Adrenal gland (tissue), 12 donors: ENCODE data around the gene GUK1. TPM values are rescaled to one million over a fixed set of nuclear protein-coding genes. Genes with fewer than 3 reads are reported as not detected.
"Not testable (repeated sequence)": the region's sequence is repeated elsewhere in the genome, so short reads cannot be mapped to it uniquely, and the experiment has no call there.

ENCODE experiments used
- DNase-seq, 7 donors: peaks; one replicate each; pipeline ENCODE4 v3.0.0-alpha.2; 2019 to 2020
- H3K27ac ChIP-seq, 5 donors: fragments of 200-600 bp; sonication (generic) in 4 of 5; 1 replicate in 3 of 5; 2 replicates in 2 of 5; pipeline versions ENCODE4 v1.5.1 to v1.8.0; 2016 to 2020; ENCODE audit warnings: mild to moderate bottlenecking in 1 of 5
- H3K27me3 ChIP-seq: fragments of 200-600 bp; 2 replicates; pipeline ENCODE4 v1.8.0; 2021
- H3K36me3 ChIP-seq, 2 donors: fragments of 200-600 bp; replicated peaks in 1 of 2; 1 replicate in 1 of 2; 2 replicates in 1 of 2; pipeline versions ENCODE4 v1.5.1 to v1.8.0; 2018 to 2022
- H3K4me1 ChIP-seq, 2 donors: fragments of 200-600 bp; replicated peaks in 1 of 2; 1 replicate in 1 of 2; 2 replicates in 1 of 2; pipeline versions ENCODE4 v1.5.1 to v1.8.0; 2018 to 2021
- H3K4me3 ChIP-seq, 4 donors: fragments of 200-600 bp; sonication (generic) in 3 of 4; one replicate each; pipeline ENCODE4 v1.5.1; 2016 to 2018
- H3K9me3 ChIP-seq, 3 donors: fragments of 200-600 bp; sonication (generic) in 1 of 3; replicated peaks in 1 of 3; 1 replicate in 2 of 3; 2 replicates in 1 of 3; pipeline versions ENCODE4 v1.5.1 to v1.8.0; 2016 to 2021
- CTCF ChIP-seq, 6 experiments: fragments of 450-650 bp in 4 of 6; fragments of 200-600 bp in 2 of 6; sonication (generic) in 1 of 6; IDR thresholded peaks; 1 replicate in 5 of 6; 2 replicates in 1 of 6; pipeline versions ENCODE4 v1.5.1 to v1.8.0; 2016 to 2021; ENCODE audit warnings: antibody characterized with exemption in 6 of 6, mild to moderate bottlenecking in 2 of 6, moderate library complexity in 1 of 6
- POLR2A ChIP-seq, 2 donors: fragments of 450-650 bp; IDR thresholded peaks; one replicate each; pipeline ENCODE4 v1.6.1; 2017; ENCODE audit warnings: antibody characterized with exemption in 2 of 2, mild to moderate bottlenecking in 2 of 2, moderate library complexity in 1 of 2
- WGBS, 4 donors: extraction: QIAGEN DNeasy Blood & Tissue Kit in 2 of 4; methylation state at CpG; one replicate each; pipeline versions ENCODE4 v1.1.5 to v1.1.7; 2013 to 2017; 5-methylcytosine and 5-hydroxymethylcytosine counted together
- intact Hi-C, 2 donors: fragments of 100-400 bp; cut with DNase I; formaldehyde crosslinking; loops; one replicate each; pipeline versions ENCODE4 v1.14.1 to v1.15.0; 2022 to 2023
- polyA plus RNA-seq, 3 donors: library from polyadenylated mRNA; stranded (reverse); fragments of 200-250 nt in 2 of 3; fragments of 350-450 nt in 1 of 3; fragmentation: Illumina TruSeq in 1 of 3; extraction: RNeasy Lipid Tissue Mini Kit (QIAGEN cat#74804) in 1 of 3; gene quantifications; one replicate each; pipeline ENCODE4 v1.2.3, GENCODE V29; 2013 to 2014
- total RNA-seq, 9 donors: library from RNA; depleted of rRNA in 4 of 9; stranded (reverse); fragments of >200 nt in 4 of 9; fragments of 120-200 nt in 1 of 9; fragmentation: NEBNext Ultra II Directional in 1 of 9; extraction: Animal tissue kit (Norgen Biotek cat#: 25700) in 1 of 9; gene quantifications; one replicate each; pipeline versions ENCODE4 v1.1.0 to v1.2.4, GENCODE V29; 2013 to 2023
- donor health status: healthy with polysubstance abuse.
- donor health status: Bipolar disorder and iron deficiency.
- donor health status: DM: yes; HTN: yes; CAD: no.
- donor health status: DM: no; HTN: no; CAD: no.
- donor health status: DM: no; HTN: no; CAD: no.
- donor health status: DM: yes; HTN: yes; CAD: no.

Gene GUK1
- total and polyA plus RNA-seq, 12 donors: 42.3 to 427 (median 236) TPM

- no peak for TF ChIP-seq POLR2A (IDR thresholded peaks at IDR 0.05)
- TF ChIP-seq CTCF (IDR thresholded peaks at IDR 0.05): no peak
- Histone ChIP-seq H3K4me3 (no peak overlapping the region), H3K9me3 (no peaks in the 10 kb centered on the region), H3K27me3 (no peaks in the 10 kb centered on the region), H3K36me3 (no peaks in the 10 kb centered on the region), H3K4me1 (peaks cover 0 to 8% of the 10 kb centered on the region in 2 donors), H3K27ac (no peak overlapping the region)
- DNase-seq: no peak
- intact Hi-C loops: no loop called here
- WGBS, 4 donors: 87 to 100% (median 95%) methylated on average over 2 of the region's 2 CpGs
Observed at GRCh38 chr1:228169345-228169744, 29.3 kb downstream of the GUK1 start.

GRCh38 chr1:228170666-228171065, 30.6 kb downstream of the GUK1 start:
- TF ChIP-seq CTCF (IDR thresholded peaks at IDR 0.05): no peak
- no peak for TF ChIP-seq POLR2A (IDR thresholded peaks at IDR 0.05)
- WGBS, 4 donors: 78 to 95% (median 83%) methylated on average over 7 of the region's 7 CpGs
- DNase-seq: no peak
- no peaks in the 10 kb centered on the region for H3K9me3 ChIP-seq
- no peak overlapping the region for H3K4me3 ChIP-seq
- peaks cover 0 to 4% of the 10 kb centered on the region in 2 donors for H3K36me3 ChIP-seq
- H3K27me3 ChIP-seq: no peaks in the 10 kb centered on the region
- H3K4me1 ChIP-seq: peaks cover 0 to 8% of the 10 kb centered on the region in 2 donors
- intact Hi-C loops: loop anchor here in 1 of 2 donors (5.0 kb wide), 1 partner anchor 37 kb away; the partner anchor contains the start of gene OBSCN
- H3K27ac ChIP-seq: no peak overlapping the region

- DNase-seq: no peak
- H3K36me3 ChIP-seq: peaks cover 0 to 4% of the 10 kb centered on the region in 2 donors
- no peak overlapping the region for H3K27ac ChIP-seq
- peaks cover 0 to 8% of the 10 kb centered on the region in 2 donors for H3K4me1 ChIP-seq
- TF ChIP-seq POLR2A (IDR thresholded peaks at IDR 0.05): no peak
- no peak for TF ChIP-seq CTCF (IDR thresholded peaks at IDR 0.05)
- 76 to 81% (median 79%) methylated on average over 7 to 10 of the region's 10 CpGs for WGBS, 4 donors
- no peaks in the 10 kb centered on the region for H3K9me3 ChIP-seq
- H3K27me3 ChIP-seq: no peaks in the 10 kb centered on the region
- intact Hi-C loops: loop anchor here in 1 of 2 donors (5.0 kb wide), 1 partner anchor 36 kb away; the partner anchor contains the start of gene OBSCN
- H3K4me3 ChIP-seq: no peak overlapping the region
Observed at GRCh38 chr1:228171221-228171891, 31.3 kb downstream of the GUK1 start.

GRCh38 chr1:228172591-228173527, 32.8 kb downstream of the GUK1 start:
- H3K36me3 ChIP-seq: peaks cover 0 to 4% of the 10 kb centered on the region in 2 donors
- DNase-seq: no peak
- no peak for TF ChIP-seq CTCF (IDR thresholded peaks at IDR 0.05)
- no peak for TF ChIP-seq POLR2A (IDR thresholded peaks at IDR 0.05)
- intact Hi-C loops: loop anchor here in 1 of 2 donors (5.0 kb wide), 1 partner anchor 34 kb away; the partner anchor contains the start of gene OBSCN
- H3K4me1 ChIP-seq: no peaks in the 10 kb centered on the region
- no peak overlapping the region for H3K4me3 ChIP-seq
- H3K27me3 ChIP-seq: no peaks in the 10 kb centered on the region
- WGBS, 4 donors: 87 to 89% (median 89%) methylated on average over 12 to 21 of the region's 21 CpGs
- H3K27ac ChIP-seq: no peak overlapping the region
- H3K9me3 ChIP-seq: no peaks in the 10 kb centered on the region

- not testable (repeated sequence) for H3K4me1 ChIP-seq, H3K4me3 ChIP-seq, DNase-seq, H3K36me3 ChIP-seq, H3K27me3 ChIP-seq, H3K9me3 ChIP-seq
- intact Hi-C loops: loop anchor here in 1 of 2 donors (5.0 kb wide), 1 partner anchor 33 kb away; the partner anchor contains the start of gene OBSCN
- 59 to 84% (median 77%) methylated on average over 8 to 37 of the region's 69 CpGs for WGBS, 4 donors
- H3K27ac ChIP-seq: peak overlapping the region in 1 of 5 donors; percentile 40
Observed at GRCh38 chr1:228173528-228174481, 33.7 kb downstream of the GUK1 start.
